Amygdala (tissue), 56 donors: Measurements from ENCODE around the gene VSIG1.

ENCODE experiments used
- DNase-seq, 56 donors: peaks; one replicate each; lab custom pipeline; 2025; lab: John Stamatoyannopoulos, UW

The VSIG1 gene

GRCh38 chrX:108044554-108045256, at the start of gene VSIG1:
TSS of gene VSIG1 (plus strand) at chrX:108045065. CDS start at chrX:108045131, 66 bp downstream.
- no peak for DNase-seq

GRCh38 chrX:107996124-107996523, 48.7 kb upstream of the VSIG1 start:
- DNase-seq: no peak

GRCh38 chrX:108000751-108001150, 44.1 kb upstream of the VSIG1 start:
- no peak for DNase-seq

GRCh38 chrX:108001218-108001814, 43.5 kb upstream of the VSIG1 start:
- no peak for DNase-seq

- no peak for DNase-seq
Measured at GRCh38 chrX:108018656-108019381, 26.0 kb upstream of the VSIG1 start.

- DNase-seq: no peak
Measured at GRCh38 chrX:108019382-108019875, 25.4 kb upstream of the VSIG1 start.

GRCh38 chrX:108020631-108021030, 24.2 kb upstream of the VSIG1 start:
- no peak for DNase-seq

- no peak for DNase-seq
Measured at GRCh38 chrX:108022491-108023089, 22.3 kb upstream of the VSIG1 start.

GRCh38 chrX:108025376-108025775, 19.5 kb upstream of the VSIG1 start:
- no peak for DNase-seq

GRCh38 chrX:108025954-108026600, 18.8 kb upstream of the VSIG1 start:
- DNase-seq: no peak

- DNase-seq: no peak
Measured at GRCh38 chrX:108028854-108029253, 16.0 kb upstream of the VSIG1 start.

- DNase-seq: no peak
Measured at GRCh38 chrX:108029928-108030711, 14.7 kb upstream of the VSIG1 start.

- no peak for DNase-seq
Measured at GRCh38 chrX:108032944-108033343, 11.9 kb upstream of the VSIG1 start.

GRCh38 chrX:108033890-108034289, 11.0 kb upstream of the VSIG1 start:
- no peak for DNase-seq

- no peak for DNase-seq
Measured at GRCh38 chrX:108034725-108035124, 10.1 kb upstream of the VSIG1 start.

- no peak for DNase-seq
Measured at GRCh38 chrX:108036298-108036973, 8.4 kb upstream of the VSIG1 start.

GRCh38 chrX:108049649-108050048, 4.8 kb downstream of the VSIG1 start:
- no peak for DNase-seq

GRCh38 chrX:108053218-108053617, 8.4 kb downstream of the VSIG1 start:
- no peak for DNase-seq

GRCh38 chrX:108055546-108055945, 10.7 kb downstream of the VSIG1 start:
- no peak for DNase-seq
